GM19240 (cell line): ENCODE results near the gene HEG1.
A peak's percentile ranks its signal among the peaks of the same experiment; 100 is the strongest.

Source experiments
- DNase-seq: peaks from one replicate; pipeline ENCODE4 v3.0.0; 2011; ENCODE audit warnings: low spot score; ENCODE audit not compliant: insufficient read length

The HEG1 gene

DNA sequence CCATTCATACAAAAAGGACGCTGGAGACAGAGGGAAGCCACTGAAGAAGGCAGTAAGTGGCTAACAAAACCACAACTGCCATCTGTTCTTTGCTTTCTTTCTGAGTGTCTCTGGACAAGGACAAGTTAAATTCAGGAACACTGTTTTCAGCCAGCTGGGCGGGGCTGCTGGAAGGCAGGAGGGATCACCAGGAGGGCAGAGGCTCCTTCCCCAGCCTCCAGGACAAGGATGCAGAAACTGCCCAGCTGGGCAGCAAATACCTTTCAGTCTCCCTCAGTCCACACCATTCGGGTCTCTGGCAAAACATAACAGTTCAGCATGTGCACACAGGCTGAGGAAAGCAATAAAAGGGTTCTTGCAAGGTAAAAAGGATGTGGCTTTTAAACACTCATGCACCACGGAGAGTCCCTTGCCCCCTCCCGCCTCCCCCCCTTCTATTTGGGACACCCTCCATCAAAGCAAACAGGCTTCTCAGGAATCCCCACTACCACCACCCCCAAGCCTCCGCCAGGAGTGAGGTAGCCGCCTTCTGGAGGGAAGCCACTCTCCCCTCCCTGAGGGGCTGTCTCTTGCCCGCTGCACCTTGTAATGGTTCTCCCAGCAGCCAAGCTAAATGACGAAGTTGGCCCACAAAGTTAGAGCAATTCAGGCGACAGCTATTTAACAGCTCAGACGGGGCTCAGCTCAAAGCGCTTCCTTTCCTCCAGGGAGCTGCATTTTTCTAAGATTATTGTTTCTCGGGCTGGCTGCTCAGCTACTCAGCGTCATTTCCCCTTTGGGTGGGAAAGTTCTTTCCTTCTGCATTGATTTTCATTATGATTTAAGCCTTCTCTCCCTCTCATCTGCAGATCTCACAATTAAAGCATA is 3.8 kb downstream of the HEG1 start:
- peak; percentile 47 for DNase-seq

DNA sequence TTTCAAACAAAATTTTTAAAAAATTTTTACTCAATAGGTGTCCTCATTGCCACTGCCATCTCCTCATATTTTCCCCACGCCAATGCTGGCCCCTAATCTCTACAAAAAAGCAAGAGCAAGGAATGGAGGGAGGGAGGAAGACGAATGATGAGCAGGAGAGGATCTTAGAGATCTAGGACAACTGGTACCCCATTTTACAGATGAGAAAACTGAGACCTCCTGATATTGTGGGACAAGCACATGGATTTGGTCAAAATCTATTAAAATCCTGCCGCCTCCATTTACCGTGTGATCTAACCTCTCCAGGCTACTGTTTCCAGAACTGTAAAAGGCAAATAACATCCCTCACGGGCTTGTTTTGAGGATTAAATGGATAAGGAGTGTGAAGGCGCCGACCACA is 4.6 kb downstream of the HEG1 start:
- DNase-seq = no peak

DNA sequence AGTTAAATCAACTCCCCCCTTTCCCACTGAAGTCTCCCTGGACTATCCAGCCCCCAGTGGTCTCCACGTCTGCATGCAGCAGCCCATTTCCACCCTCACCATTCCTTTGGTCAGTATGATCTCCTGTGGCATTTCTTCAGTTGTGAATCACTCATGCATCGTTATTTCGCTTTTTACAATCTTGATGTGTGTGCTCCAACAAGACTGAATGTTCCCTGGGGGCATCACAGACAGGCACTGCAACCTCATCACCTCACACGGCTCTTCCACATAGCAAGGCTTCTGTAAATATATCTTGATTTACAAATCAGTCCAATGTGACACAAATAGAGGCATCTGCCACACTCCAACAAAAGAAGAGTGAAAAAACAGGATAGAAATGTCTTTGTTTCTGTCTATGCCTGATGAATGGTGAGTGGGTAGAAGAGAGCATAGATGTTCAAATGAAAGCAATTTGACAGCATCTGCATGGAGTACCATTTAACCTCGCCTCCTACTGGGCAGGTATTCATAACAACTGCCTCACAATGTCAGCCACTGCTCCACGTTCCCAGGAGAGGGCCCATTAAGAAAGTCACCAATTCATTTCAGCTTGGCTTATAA is 5.2 kb downstream of the HEG1 start:
- DNase-seq = no peak

DNA sequence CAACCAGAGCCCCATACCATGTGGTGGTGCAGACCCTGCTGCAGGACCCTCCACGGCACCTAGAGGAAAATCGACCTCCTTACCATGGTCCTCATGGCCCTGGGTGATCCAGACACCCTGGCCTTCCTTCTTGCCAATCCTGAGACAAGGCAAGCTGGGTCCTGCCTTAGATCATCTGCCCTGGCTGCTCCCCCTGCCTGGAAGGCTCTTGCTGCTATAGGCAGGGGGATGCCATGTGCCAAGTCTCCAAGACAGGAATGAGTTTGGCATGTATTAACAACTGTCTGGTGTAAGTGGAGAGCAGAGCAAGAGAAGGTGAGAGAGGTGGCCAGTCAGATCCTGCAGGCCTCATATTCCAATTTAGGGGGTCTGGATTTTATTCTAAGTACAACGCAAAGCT is 7.5 kb downstream of the HEG1 start:
- no peak for DNase-seq

DNA sequence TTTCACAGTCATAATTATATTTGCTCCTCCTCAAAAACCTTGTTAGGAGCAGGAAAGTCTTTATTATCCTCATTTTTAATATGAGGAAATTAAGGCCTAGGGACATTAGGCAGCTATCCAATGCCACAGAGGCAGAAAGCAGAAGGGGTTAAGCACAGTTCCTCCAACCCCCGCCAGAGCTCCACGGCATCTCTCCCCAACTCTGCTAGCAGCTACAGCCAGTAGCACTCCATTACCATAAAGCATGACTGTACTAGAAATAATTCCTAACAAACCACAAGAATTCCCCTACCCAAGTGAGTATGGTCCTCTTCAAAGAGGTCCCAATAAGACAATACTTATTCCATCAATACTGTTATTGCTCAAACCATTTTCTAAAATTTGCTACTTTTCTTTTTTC is 9.8 kb downstream of the HEG1 start:
- DNase-seq = no peak

DNA sequence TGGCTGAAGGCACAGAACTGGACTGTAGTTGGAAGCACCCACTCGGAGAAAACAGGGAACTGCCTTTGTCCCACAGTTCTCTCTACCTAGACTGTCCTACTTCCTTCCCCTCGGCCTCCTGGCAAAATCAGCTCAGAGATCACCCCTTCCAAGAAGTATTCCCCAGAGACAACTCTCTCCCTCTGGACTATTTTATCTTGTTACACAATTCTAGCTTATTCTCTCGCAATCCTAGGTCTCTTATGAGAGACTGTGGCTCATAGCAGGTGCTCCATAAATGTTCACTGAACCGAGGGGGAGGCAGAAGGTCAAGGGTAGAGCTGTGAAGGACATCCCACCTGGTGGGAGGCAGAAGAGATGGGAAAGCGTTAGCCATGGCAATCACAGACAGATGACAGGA is 10.6 kb downstream of the HEG1 start:
- DNase-seq = no peak

DNA sequence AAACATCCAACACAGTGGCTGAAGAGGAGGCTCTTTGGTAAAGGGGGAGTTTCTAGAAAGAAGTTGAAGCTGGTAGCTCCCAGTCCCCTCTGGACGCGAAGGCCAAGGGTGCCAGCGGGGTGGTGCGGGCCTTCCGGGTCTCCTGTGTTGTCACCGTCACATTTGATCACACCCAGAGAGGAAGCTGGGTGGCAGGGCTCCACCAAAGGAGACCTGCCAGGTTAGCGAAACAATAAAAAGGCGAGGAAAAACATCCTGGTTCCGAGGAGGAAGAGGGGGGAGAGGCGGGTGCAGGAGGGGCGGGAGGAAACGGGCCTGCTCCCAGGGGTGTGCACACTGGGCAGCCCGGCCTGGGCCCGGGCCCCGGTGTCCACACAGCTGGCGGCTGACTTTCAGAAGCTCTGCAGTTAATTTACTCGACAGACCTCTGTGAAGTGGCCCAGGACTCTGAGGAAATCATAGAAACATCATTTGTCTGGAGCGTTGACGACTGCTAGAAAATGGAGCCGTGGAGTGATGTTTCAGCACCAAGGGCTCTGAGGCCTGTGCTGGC is 12.1 kb downstream of the HEG1 start:
- DNase-seq = no peak

DNA sequence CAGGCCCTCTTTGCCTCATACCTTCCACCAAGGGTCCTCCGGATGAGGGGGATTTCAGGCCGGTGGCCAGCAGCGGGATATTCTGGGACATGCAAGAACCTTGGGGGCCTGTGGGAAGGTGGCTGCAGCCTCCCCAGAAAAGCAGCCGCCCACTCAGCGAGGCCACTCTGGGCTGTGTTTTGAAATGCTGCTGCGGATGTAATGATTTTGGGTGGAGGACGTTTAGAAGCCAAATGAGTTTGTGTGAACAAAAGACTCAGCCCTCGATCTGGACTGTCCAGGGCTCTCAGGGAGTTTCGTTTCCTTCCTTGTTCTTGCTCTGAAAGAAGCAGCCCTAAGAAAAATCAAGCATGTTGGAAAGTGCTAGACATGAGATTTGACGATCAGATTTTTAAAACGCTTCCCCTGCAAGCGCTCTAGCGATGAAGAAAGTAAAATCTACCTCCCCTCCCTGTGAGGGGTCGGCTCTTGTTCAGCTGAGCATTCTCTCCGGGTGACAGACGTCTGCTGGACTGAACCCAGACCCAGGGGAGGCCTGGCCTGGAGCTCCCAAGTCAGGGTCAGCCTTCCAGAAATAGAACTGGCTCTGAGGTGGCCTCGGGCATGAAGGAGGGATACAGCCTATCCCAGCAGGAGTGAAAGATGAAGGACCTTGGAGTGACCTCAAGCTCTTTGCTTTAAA is 12.9 kb downstream of the HEG1 start:
- DNase-seq = no peak

DNA sequence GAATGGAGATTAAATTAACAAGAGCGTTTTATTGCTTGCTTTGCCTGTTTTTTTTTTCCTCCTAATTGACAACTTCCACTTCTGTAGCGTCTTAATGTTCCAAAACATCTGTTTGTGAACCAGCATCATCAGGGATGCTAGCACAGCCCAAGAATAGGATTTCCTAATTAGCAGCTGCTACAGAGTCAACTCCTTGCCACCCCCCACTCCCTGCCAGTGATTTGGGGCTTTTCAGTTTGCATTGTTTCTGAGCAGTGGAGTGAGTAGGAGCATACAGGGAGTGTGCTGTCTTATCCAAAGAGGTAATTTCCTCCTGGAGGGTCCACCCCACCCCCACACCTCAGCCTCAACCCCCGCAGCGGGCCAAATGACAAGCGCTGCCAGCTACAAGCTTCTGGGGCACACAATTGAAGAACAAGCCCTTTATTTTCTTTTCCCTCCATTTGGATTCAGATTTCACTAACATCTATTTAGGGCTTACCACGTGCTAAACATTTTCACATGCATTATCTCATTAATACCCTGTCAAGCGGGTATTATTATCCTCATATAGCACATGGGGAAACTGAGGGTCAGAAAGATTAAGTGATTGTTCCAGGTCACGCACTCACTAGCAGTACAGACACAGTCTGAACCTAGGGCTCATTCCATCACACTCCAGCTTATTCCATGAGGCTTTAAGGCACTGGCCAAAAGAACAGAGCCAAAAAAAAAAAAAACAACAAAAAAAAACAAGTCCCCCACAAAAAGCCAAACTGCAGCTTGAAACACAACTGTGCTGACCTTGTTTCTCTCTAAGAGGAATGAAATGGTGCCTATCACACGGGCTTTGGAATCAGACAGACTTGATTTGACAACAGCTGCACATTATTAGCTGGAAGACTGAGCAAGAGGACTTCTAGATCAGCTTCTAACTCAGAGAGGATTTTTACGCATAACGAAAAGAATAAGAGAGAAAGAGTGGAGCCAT is 16.4 kb downstream of the HEG1 start:
- DNase-seq = no peak

DNA sequence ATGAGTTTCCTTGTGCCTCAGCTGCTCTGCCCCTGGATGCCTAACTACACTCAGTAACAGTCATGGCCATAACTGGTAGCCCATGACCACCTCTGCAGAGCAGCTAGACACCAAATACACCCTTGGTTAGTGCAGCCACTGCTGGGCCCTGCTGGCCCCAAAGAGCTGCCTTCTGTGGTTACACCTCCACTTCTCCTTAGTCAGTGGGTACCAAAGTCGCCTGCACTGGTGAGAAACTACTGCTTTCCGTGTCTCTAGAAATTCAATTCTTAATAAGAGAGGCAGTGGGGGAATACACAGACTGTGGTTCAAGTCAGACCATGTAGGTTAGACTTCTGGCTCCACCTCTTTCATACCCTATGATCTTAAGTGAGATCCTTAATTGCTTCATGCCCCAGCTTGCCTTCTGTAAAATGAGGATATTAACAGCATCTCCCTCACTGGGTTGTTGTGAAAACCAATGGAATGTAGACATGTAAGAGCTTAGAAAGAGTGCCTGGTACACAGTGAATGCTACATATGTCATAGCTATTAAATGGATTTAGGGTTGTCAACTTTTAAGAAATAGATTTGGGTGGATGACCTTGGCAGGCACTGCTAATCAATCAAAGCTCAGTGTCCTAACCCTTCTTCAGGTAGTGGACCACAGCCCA is 18.2 kb downstream of the HEG1 start:
- DNase-seq = no peak

DNA sequence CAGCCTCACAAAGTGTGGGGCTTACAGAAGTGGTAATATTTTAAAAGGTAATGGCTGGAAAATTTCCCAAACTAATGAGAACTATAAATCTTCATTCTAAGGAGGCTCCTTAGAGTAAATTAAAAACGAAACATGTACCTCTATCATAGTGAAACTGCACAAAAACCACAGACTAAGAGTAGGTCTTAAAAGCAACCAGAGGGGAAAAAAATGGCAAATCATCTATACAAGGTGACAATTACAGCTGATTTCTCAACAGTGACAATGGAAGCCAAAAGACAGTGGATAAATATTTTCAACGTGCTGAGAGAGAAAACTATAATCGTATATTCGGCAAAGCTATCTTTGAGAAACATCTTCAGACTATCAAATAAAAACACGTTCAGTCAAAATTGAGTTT is 20.6 kb downstream of the HEG1 start:
- DNase-seq = peak; percentile 35

DNA sequence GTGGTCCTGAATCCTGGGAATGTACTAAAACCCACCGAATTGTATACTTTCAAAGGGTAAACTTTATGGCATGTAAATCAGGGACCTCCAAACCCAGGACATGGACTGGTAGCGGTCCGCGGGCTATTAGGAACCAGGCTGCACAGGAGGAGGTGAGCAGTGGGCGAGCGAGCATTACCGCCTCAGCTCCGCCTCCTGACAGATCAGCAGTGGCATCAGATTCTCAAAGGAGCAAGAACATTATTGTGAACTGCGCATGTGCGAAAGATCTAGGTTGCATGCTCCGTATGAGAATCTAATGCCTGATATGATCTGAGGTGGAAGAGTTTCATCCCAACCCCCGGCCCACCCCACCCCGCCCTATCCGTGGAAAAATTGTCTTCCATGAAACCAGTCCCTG is 22.2 kb downstream of the HEG1 start:
- no peak for DNase-seq

DNA sequence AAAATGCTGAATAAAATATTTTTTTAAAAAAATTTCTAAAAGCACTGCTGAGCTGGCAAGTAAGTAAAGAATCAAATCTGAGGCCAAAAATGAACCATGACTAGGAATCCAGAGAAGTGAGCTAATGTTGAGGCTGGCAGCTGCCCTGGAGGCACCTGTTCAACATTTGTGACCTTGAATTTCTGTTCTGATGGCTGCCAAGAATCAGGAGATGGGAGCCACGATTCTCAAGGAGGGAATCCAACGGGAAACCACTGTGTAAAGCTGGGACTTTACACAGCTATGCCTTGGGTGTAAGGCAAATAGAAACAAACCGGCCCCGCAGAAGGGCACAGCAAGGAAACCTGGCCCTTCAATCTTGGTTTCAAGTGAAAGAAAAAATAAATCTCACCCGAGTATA is 22.7 kb downstream of the HEG1 start:
- no peak for DNase-seq

DNA sequence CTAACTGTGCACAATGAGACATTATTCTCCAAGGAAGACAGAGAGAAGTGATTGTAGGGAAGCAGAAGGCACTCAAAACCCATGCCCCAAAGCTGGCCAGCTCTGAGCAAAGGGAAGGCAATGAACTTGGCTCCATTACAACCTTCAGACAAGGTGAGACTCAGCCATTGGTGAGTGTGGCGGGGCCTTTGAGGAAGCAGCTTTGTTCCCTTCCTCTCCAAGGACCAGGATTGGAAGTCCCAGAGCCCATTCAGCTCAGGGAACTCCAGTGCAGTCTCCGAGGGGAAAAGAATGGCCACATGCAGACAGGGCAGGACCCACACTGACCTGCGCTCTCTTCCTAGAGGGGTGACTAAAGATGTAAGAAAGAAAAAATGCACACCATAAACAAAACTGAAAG is 23.1 kb downstream of the HEG1 start:
- DNase-seq = no peak

DNA sequence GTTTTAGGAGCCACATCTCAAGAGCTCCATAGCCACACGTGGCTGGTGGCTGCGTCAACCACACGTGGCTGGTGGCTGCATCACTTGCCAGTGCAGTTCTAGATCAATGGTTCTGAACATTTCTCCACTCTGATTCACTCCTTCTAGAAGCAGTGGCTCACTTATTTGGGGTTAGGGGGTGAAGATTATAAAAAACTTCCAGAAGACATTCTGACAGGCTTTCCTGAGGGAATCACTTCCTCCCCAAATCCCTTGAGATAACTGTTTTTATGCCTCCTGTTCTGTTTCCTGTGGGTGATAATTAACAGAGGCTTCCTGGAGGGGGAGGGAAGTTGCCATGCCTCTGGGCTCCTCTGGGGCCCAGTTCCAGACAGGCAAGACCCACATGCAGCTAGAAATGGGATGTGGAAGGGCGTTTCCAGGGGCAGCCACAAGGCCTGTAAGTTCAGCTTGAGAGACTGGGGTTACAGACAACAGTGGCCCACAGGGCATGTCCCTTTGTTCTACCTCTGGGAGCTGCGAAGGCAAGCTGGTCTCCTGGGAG is 23.6 kb downstream of the HEG1 start:
- no peak for DNase-seq

DNA sequence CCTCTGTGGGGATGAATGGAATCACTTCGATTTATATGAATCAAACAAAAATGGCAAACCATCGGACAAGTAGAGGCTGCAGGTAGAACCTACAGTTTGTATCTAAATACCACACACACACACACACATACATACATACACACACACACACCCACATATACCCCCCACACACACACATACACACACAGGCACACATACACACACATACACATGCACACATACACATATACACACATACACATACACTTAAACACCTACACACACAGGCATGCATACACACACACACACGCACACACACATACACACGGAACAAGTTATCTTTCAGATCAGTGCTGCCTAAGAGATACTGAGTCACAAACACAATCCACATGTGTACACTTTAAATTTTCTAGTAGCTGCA is 24.3 kb downstream of the HEG1 start:
- no peak for DNase-seq

DNA sequence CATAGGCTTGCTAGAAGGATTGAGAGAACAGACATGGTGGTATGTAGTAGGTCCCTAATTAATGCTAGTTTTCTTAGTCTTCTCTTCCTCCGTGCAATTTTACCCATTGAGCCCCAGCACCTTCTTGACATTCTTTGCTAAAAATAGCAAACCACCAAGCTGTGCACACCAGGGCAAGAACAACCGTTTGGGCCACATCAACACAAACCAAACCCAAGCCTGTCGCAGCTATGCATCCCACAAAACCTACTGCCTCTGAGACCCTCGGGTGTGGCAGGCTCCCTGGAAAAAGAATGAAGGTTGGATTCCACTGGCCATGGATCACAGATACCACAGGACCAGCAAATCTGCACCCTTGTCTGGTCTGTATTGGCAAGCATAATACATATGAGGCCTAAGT is 27.1 kb downstream of the HEG1 start:
- DNase-seq = no peak

DNA sequence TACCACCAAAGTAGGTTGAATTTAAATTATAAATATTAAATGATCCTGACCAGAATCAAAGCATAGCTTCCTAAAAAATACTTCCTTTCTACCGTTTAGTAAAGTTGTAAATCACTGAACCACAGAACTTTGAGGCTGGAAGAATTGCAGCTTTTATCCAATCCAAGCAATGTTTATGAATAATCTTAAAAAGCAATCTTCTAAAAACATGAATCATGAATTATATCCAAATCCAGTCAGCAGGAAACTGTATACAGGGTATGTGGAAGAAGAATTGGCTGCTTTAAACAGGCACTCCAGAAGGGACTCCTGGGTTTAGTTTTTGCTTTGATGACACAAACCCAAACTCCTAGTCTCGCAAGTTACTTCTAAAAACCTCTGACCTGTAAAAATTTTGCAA is 30.2 kb downstream of the HEG1 start:
- DNase-seq = no peak

DNA sequence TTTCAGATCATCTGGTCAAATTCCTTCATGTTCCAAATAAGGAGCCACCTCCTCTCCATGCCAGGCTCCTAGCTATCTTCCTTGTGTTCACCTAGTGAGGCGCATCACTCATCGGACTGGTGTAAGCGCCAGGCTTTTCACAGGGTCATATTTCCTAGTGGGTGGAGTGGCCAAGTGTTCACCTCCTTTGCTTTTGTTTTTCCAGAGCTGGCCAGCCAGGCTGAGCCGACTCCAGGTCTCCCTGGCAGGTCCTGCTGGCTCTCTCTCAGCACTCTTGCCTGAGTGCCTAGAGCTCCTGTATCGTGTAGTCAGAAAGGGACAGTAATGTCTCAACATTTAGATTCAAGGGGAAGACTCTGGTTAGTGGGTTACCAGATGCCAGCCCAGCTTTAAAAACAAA is 31.0 kb downstream of the HEG1 start:
- no peak for DNase-seq

DNA sequence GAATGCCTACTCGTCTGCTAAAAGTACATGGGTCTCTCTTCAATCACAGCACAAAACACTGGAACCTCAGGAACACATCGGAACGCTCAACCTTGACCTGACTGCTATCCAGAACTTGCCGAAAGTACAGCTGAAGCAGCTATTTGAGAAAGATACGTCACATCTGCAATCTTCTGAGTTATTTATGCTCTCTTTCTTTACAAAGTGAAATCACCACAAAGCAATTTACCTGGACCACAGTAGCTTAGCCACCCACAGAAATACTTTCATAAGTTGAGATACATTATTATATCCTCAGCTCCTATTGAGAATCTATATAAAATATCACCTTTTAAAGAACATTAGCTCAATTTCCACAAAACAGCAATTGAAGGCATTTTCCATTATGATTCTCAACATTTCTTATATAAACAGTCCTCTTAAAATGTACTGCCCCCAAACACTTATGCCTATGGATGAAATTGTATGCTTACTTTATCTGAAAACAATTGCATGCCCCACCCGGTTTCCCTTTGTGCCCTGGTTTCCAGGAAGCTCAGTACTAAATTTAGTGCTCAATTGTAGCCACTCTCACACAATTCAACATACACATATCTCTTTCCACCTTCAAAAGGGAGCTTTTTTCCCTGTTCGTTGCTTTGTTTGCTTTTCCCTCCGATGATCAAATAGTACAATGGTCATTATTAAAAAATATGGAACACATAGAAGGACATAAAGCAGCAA is 31.8 kb downstream of the HEG1 start:
- DNase-seq = no peak
